ENCODE measurements around the gene ZNF107. TPM values are rescaled to one million over a fixed set of nuclear protein-coding genes. Genes with fewer than 3 reads are reported as not detected.
"Not testable (repeated sequence)": the region's sequence is repeated elsewhere in the genome, so short reads cannot be mapped to it uniquely, and the experiment has no call there.

ZNF107 gene
- polyA plus RNA-seq, 10 donors: 3.0 to 6.5 (median 4.9) TPM

DNA sequence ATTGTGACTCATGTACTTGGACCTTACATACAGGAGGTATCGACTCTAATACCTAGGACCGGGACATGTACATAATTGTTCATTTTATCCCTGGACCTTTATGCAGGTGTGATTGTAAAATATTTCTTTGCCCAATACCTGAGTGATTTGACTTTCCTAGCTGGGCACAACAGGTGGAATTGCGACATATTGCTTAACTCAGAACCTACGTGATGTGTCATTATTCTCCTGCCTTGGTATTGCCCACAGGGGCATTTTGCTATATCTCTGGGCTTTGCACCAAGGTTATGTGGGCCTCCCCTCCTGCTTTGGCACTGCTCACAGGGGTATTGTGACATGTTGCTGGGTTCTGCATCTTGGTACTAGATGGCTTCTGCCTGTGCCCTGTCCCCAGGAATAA, 23.9 kb upstream of the ZNF107 start:
- DNase-seq: no peak

DNA sequence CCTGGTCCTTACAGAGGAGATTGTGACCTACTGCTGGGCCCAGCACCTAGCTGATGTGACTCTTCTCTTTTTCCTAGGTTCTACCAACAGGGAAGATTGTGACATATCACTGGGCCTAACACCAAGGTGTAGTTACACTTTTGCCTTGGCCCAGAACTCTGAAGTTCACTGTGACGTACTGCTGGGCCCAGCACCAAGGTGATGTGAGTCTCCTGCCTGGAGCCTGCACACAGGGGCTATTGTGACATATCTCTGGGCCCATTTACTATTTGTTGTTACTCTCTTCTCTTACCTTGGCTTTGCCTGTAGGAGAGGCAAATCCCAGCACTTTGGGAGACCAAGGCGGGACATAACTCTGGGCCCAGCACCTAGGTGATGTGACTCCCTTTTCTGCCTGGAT, 23.1 kb upstream of the ZNF107 start:
- DNase-seq: no peak

DNA sequence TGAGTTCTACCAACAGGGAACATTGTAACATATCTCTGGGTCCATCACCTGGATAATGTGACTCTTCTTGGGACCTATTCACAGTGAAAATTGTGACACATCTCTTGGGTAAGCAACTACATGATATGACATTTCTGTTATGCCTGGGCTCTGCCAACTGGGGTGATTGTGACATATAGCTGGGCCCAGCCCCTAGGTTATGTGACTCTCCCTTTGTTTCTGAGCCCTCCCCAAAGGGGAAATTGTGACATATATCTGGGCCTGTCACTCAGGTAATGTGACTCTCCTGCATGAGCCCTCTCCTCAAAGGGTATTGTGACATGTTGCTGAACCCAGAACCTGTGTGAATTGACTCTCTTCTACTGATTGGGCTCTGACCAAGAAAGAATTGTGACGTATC, 22.4 kb upstream of the ZNF107 start:
- DNase-seq: no peak

DNA sequence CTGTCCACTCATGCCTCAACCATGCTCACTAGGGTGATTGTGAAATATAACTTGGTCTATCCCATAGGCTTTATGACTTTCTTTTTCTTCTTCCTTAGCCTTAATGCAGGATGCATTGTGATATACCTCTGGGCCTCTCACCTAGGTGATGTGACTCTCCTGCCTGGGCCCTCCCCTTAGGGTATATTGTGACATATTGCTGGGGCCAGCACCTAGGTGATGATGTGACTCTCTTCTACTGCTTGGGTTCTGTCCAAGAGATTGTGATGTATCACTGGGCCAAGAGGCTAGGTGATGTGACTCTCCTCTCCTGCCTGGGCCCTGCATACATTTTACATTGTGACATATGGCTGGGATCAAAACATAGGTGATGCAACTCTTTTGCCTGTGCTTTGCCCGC, 14.7 kb upstream of the ZNF107 start:
- DNase-seq: no peak

DNA sequence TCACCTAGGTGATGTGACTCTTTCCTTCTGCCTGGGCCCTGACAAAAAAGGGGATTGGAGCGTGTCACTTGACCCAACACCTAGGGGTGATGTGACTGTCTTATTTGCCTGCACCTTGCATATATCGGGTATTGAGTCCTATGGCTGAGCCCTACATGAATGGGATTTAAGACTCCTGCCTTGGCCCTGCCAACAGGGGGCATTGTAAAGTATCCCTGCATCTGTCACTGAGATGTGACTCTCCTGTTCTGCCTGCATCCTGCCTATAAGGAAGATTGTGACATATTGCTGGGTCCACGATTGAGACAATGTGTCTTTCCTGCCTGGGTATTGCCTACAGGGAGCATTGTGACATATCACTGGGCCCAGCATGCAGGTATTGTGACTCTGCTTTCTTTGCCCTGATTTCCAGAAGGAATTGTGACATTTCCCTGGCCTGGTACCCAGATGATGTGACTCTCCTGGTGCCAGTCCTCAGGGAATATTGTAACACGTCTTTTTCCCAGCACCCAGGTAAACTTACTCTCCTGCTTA, 14.2 kb upstream of the ZNF107 start:
- DNase-seq: no peak

DNA sequence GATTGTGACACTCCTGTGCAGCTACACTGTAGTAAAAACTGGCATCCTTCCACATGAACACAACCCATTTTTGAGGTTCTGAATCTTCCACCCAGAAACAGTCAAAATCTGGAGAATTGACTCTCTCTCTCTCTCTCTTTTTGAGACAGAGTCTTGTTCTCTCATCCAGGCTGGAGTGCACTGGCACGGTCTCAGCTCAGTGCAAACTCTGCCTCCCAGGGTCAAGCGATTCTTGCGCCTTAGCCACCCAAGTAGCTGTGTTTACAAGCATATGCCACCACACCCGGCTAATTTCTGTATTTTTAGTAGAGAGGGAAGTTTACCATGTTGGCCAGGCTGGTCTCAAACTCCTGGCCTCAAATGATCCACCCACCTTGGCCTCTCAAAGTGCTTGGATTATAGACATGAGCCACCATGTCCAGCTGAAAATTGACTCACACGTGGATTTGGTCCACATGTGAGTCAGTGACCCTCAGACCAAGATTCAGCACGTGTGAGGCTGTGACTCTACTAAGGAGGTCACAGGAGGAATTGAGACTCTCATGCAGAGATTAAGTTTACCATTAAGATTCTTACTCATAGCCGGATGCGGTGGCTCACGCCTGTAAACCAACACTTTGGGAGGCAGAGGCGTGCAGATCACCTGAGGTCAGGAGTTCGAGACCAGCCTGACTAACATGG, 12.1 kb upstream of the ZNF107 start:
- DNase-seq: no peak

DNA sequence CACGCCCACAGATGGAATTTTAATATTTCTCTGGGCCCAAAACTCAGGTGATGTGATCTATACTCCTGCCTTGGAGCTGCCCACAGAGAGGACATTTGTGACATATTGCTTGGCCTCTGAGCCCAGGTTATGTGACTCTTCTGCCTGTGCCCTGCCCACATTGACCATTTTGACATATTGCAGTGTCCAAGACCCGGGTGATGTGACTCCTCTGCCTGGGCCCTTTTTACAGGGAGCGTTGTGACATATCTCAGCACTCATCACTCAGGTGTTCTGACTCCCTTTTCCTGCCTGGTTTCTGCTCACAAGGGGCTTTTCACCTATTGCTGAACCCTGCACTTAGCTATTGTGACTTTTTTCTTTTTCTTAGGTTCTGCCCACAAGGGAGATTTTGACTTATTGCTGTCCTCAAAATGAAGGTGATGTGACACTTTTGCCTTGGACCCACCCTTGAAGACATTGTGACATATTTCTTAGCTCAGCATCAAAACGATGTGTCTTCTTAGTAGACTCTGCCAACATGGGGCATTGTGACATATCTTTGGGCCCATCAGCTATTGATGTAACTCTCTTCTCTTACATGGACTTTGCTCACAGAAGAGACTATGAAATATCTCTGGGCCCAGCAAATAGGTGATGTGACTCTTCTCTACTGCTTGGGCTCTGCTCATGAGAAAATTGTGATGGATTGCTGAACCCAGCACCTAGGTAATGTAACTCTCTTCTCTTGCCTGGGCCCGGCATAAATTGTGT, 11.0 kb upstream of the ZNF107 start:
- DNase-seq: no peak

DNA sequence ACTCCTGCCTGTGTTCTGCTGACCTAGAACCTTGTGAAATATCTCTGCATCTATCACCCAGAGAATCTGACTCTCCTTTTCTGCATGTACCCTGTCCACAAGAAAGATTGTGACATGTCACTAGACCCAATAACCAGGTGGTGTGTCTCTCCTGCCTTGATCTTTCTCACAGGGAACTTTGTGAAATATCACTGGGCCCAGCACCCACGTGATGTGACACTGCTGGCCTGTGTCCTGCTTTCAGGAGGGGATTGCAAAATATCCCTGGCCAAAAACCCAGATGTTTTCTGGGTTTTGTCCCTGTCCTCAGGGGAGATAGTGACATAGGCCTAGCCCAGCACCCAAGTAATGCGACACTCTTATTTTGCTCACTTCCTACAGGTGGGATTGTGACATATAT, 10.1 kb upstream of the ZNF107 start:
- no peak for DNase-seq

DNA sequence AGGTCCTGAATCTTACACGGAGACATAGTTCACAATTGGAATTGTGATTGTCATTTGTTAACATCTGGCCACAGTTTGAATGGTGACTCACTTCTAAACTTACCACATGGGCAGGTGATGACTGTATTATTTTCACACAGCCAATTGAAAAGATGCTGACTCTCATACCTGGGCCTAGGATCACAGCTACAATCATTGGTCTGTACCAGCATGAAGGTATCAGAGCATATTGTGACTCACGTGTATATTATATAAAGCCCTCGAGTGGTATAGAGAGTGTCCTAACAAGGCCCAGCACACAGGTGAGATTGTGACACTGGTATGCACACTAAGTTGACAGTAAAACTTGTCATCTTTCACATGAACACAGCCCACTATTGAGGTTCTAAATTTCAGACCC, 9.4 kb upstream of the ZNF107 start:
- no peak for DNase-seq

DNA sequence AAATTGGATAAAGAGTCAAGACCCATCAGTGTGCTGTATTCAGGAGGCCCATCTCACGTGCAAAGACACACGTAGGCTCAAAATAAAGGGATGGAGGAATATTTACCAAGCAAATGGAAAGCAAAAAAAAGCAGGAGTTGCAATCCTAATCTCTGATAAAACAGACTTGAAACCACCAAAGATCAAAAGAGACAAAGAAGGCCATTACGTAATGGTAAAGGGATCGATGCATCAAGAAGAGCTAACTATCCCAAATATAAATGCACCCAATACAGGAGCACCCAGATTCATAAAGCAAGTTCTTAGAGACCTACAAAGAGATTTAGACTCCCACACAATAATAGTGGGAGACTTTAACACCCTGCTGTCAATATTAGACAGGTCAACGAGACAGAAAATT, 3.8 kb upstream of the ZNF107 start:
- not testable (repeated sequence) for DNase-seq

DNA sequence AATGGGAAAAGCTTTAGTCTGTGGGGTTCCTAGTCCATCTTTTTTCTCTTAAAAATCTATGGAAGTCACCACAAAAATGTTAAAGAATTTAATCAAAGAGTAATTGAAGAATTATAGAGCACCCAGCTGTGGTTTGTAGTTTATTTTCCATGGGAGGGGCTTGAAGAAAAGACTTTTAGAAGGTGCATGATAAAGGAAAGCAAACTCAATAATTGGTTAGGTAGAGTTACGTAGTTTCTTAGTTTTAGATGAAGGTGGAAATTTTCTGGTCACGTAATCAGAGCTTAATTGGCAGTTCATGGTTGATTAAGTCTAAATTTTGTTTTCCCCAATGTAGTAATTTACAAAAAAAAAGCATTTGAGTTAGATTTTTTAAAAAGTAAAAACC, 724 bp downstream of the ZNF107 start:
- DNase-seq: peak in 1 of 3 donors; percentile 0

DNA sequence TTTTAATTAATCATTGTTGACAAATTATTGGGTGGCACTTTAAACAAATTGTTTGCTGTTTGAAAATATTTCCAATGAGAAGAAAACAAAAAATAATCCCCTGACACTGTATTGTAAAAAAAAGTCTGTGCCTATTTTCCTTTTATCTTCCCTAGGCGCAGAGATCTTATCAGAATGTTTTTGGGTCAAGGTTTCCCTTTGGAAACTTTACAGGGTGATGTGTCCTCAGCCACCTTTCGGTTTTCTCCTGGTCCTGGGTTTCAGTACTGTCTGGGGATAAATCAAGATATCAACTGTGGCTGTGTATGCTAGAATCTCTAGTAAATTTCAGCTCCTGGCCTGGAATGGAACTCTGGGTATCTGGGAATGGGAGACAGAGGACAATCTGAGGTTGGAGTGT, 1.4 kb downstream of the ZNF107 start:
- DNase-seq: no peak

DNA sequence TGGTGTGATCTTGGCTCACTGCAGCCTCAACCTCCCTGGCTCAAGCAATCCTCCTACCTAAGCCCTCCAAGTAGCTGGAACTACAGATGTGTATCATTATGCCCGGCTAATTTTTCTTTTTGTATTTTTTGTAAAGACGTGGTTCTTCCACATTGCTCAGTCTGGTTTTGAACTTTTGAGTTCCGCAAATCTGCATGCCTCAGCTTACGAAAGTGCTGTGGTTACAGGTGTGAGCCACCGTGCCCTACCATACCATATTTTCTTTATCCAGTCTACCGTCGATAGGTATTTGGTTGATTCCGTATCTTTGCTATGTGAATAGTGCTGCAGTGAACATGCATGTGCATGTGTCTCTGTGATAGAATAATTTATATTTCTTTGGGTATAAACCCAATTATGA, 6.5 kb downstream of the ZNF107 start:
- DNase-seq: no peak

DNA sequence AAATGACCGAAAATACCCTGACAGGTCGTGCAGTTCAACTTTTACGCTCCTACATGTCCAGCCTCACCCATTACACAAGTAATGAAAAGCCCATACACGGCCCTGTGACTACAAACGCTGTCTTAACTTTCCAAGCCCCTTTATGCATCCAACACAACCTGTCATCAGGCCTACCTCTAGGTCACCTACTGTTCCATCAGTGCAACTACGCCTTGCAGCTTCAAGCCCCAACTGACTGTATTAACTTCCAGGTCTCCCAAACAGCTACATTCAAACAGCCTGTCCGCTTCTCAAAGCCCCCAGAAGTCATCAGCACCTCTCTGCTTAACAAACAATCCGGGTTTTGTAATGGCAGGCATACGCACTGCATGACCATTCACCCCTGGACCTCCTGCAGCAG, 19.2 kb downstream of the ZNF107 start:
- DNase-seq: no peak

DNA sequence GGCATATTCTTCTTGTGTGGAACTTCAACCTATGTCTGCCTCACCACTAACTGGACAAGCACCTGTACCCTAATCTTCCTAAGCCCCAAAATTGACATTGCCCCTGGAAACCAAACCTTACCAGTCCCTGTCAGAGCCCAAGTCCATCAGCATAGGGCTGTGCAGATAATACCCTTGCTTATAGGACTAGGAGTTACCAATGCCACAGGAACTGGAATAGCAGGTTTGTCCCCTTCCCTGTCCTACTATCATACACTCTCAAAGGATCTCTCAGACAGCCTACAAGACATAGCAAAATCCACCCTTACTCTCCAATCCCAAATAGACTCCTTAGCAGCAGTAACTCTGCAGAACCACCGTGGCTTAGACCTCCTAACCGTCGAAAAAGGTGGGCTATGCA, 19.8 kb downstream of the ZNF107 start:
- DNase-seq: no peak

DNA sequence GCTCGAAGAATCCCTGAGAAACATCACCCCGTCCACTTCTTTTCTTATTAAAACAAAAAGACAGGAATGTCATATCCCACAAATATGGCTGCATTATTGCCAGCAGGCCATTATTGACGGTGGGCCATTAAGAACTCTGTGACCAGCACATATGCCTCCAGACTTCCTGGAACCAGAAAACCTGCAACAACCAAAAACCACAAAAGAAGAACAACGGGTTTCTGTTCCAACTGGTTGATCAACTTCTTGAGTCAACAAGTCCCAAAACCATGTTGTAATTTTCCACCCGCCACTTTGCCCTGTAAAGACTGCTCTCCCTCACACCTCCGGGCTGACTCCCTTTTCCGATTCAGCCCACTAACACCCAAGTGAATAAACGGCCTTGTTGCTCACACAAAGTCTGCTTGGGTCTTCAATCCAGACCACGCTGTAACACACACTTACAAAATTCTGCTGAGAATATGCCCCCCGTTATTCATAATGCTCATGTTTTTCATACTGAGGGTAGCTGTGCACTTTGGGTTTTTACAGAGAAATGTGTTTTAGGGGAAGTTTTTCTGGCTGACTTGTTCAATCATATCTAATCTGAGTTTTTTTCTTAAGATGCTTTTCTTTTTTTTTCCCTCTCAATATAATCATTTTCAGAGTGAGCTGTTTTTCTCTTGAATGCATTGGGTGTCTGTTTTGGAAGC, 20.7 kb downstream of the ZNF107 start:
- no peak for DNase-seq

DNA sequence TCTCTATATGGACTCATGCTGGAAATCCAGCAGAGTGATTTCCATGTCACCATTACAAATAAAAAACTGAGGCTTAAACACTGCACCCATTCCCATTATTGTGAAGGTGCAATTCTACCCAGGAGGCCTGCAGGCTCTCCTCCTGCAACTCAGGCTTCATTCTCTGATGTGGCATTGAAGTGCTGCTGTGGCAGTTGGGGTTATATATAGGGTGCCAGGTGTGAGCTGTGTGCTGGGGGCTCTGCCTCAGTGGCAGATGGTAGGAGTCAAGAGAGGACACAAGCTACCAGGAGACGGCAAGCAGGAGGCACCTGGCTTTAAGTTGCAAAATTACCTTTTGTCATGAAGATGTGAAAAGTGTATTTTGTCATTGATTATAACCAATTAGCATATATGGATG, 21.3 kb downstream of the ZNF107 start:
- DNase-seq: no peak

DNA sequence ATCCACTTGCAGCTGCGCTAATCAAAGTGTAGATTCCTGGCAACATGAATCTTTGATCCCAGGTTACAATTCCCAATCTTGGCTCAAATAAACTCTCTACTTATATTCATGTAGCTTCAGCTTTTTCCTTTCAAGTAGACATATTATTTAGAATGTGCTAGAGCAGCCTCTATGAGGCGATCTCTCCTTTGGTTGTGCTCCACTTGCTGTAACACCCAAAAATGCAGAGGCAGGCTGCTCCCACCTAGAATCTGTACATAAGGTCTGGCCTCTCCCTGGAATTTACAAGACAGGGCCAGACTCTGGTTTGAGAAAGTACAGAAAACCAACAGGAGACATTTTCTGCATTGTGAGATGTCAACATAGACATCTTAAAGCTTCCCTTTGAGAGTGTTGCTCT, 23.1 kb downstream of the ZNF107 start:
- DNase-seq: no peak

DNA sequence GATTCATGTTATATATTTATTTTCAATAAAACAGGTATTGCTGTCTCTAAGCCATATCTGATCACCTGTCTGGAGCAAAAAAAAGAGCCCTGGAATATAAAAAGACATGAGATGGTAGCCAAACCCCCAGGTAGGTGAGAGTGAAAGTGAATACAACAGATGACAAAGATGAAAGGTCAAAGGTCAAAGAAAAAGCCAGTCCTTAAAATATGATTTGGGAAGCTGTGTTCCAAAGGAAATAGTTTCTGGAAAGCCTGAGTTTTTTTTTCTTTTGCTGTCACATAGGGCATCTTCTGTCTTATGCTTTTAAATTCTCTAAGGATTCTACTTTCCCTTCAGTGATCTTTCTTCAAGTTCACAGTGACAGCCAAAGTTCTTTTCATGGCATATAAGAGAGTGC, 25.9 kb downstream of the ZNF107 start:
- DNase-seq: no peak

DNA sequence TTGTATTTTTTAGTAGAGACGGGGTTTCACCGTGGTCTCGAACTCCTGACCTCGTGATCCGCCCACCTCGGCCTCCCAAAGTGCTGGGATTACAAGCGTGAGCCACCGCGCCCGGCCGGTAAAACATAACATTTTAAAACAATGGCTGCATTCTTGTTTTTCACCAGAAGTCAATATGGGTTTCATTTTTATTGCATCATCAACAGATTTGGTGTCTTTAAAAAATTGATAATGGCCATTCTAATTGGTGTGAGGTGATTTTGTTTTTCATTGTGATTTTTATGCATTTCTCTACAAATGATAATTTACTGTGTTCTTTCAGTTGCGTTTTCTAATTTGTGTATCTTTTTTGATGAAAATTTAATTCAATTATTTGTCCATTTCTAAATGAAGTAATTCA, 31.9 kb downstream of the ZNF107 start:
- not testable (repeated sequence) for DNase-seq

DNA sequence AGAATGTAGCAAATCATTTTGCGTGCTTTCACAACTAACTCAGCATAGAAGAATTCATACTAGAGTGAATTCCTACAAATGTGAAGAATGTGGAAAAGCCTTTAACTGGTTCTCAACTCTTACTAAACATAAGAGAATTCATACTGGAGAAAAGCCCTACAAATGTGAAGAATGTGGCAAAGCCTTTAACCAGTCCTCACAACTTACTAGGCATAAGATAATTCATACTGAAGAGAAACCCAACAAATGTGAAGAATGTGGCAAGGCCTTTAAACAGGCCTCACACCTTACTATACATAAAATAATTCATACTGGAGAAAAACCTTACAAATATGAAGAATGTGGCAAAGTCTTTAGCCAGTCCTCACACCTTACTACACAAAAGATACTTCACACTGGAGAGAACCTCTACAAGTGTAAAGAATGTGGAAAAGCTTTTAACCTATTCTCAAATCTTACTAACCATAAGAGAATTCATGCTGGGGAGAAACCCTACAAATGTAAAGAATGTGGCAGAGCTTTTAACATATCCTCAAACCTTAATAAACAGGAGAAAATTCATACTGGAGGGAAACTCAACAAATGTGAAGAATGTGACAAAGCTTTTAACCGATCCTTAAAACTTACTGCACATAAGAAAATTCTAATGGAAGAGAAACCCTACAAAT, 40.8 kb downstream of the ZNF107 start:
- no peak for DNase-seq

DNA sequence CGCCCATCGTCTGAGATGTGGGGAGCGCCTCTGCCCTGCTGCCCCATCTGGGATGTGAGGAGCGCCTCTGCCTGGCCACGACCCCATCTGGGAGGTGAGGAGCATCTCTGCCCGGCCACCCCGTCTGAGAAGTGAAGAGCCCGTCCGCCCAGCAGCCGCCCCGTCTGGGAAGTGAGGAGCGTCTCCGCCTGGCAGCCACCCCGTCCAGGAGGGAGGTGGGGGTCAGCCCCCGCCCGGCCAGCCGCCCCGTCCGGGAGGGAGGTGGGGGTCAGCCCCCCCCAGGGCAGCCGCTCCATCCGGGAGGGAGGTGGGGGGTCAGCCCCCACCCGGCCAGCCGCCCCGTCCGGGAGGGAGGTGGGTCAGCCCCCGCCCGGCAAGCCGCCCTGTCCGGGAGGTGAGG, 52.0 kb downstream of the ZNF107 start:
- DNase-seq: not testable (repeated sequence)
